ENCODE data around the gene PDZD11. TPM values are rescaled to one million over a fixed set of nuclear protein-coding genes. Genes with fewer than 3 reads are reported as not detected.

PDZD11 gene, protein sequence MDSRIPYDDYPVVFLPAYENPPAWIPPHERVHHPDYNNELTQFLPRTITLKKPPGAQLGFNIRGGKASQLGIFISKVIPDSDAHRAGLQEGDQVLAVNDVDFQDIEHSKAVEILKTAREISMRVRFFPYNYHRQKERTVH
- total RNA-seq, result 21.1 and 39.3 TPM in 2 replicates

DNA sequence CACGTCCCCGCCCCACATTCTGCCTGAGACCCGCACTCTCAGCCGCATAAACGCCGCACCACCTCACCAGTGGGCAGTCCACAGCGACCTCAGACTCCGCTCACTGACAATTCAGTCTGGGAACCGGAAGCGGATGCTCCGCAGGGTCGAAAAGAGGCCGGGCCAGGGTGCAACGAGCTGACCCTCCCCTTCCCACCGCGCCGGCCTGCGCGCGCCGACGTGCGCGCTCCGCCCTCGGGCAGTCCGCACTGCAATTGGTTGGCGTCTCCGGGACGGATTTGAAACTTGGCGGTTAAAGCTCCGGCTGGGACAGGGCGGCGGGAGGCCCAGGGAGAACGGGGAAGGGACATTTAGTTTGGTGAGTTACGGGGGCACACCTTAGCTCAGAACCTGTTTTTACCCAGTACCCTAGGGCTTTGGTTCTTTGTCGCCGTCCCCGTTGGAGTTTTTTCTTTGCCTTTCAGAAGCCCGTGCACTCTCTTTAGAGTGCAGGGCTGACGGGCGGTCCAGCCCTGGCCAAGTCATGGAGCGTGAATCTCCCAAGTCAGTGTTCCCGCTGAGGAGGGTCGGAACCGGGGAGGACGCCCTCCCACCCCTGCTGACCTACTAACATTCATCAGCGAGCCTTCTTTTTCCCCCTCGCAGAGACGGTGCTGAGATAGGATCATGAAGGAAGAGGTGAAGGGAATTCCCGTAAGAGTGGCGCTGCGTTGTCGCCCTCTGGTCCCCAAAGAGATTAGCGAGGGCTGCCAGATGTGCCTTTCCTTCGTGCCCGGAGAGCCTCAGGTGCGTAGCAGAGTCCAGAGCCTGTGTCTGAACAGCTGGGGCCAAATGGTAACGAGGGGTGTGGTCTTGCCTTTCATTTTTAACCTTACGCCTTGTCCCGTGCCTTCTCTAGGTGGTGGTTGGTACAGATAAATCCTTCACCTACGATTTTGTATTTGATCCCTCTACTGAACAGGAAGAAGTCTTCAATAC lies at the start of gene PDZD11, which contains the start of gene KIF4A:
PDZD11 (minus strand) TSS at position 135 of the 978 bp plus-strand sequence. CDS start 586 bp downstream, outside the sequence.
KIF4A (plus strand) TSS at position 312 of the 978 bp plus-strand sequence; CDS start at position 667, 355 bp downstream.

DNA sequence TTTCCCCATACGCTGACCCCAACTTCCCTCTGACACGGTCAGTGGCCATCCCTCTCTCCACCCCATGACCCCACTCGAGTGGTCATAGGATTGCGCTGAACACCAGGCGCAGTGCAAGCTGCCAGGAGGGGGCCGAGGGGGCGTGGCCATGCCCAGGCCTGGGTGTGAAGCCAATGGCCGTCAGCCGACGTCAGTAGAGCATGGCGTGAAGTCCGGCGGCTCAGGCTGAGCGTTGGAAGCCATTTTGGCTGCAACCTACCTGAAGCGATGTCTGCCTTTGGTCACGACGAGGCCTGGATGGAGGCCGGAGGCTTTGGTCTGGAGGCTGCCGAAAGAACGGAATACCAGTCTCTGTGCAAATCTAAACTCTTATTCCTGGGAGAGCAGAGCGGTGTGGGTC lies 7.8 kb downstream of the PDZD11 start, which contains the start of gene RAB41:
RAB41 (plus strand) TSS at position 222 of the 400 bp plus-strand sequence; CDS start at position 268, 46 bp downstream.

DNA sequence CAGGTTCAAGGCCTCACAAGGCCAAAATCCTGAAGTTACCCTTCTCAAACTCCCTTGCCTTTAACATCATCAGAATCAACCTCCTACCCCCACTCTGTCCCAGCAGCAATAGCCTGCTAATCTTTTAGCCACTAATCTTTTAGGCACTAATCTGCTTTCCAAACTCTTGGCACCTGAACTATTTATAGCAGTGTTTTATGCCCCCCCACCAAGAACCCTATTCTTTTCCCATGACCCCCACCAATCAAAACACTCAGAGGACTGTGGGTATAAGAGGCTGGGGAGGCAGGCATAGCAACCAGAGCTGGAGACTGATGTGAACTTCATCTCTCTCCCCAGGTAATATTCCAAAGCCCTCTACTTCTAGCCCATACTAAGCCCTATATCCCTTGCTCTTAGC lies 21.7 kb downstream of the PDZD11 start, which contains the start of gene ARR3:
ARR3 (plus strand) TSS at position 301 of the 400 bp plus-strand sequence. CDS start 1,052 bp downstream, outside the sequence.

DNA sequence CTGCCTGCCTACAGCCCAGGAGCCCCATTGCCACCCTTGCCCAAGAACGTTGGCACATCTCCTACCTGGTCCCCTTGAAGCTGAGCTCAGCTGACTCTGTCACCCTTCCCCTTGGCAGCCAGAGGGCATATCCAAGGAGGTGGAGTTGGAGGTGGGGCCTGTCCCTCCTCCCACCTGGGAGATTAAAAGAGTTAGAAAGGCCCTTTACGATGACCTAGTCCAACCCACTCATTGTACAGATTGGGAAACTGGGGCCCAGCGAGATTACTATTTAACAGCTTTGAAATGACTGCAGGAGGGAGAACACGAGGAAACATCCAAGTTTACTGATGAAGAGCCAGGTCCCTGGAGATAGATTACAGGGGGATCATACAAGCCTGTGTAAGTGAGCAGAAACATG lies 29.6 kb downstream of the PDZD11 start, which contains the start of gene P2RY4:
P2RY4 (minus strand) TSS at position 101 of the 400 bp plus-strand sequence. CDS start 580 bp downstream, outside the sequence.

Other genes starting within 250 kb of the PDZD11 start
- not detected in 2 replicates for gene AWAT2, start 240.0 kb downstream of the PDZD11 start, total RNA-seq
- gene OTUD6A, start 227.5 kb downstream of the PDZD11 start, total RNA-seq, result not detected in 2 replicates
- 111 and 134 TPM in 2 replicates for gene IGBP1, start 156.5 kb downstream of the PDZD11 start, total RNA-seq
- gene DGAT2L6, start 112.4 kb downstream of the PDZD11 start, total RNA-seq, result not detected in 2 replicates
- not detected in 2 replicates for gene AWAT1, start 55.3 kb downstream of the PDZD11 start, total RNA-seq
- gene P2RY4, start 29.7 kb downstream of the PDZD11 start, total RNA-seq, result not detected in 2 replicates
- gene ARR3, start 21.6 kb downstream of the PDZD11 start, total RNA-seq, result not detected in 2 replicates
- not detected in 2 replicates for gene RAB41, start 7.8 kb downstream of the PDZD11 start, total RNA-seq
- 0.43 and 1.4 TPM in 2 replicates for gene KIF4A, start 177 bp upstream of the PDZD11 start, total RNA-seq
- under 0.01 TPM in 1 of 2 replicates, not detected in the other for gene GDPD2, start 133.4 kb upstream of the PDZD11 start, total RNA-seq
- 11.6 and 16.4 TPM in 2 replicates for gene DLG3, start 154.9 kb upstream of the PDZD11 start, total RNA-seq

All from tracheal epithelial cell (primary cell).